Pancreas (tissue), 10 donors: ENCODE data around the gene TMEM101. TPM values are rescaled to one million over a fixed set of nuclear protein-coding genes. Genes with fewer than 3 reads are reported as not detected.

ENCODE experiments used
- ATAC-seq, 4 donors: fragments of 200-7000 bp; cut with Tn5 transposase; one replicate each; pipeline versions ENCODE4 v1.8.0 to v1.9.1; 2020; ENCODE audit warnings: mild to moderate bottlenecking in 4 of 4, moderate library complexity in 4 of 4
- DNase-seq, 6 donors: peaks; one replicate each; pipeline ENCODE4 v3.0.0-alpha.2; 2020
- FAIRE-seq: peaks from 2 replicates; lab custom pipeline; 2012; peaks lifted over from hg19 to GRCh38; lab: Jason Lieb, UNC
- H3K27ac ChIP-seq, 4 donors: fragments of 200-600 bp; sonication (generic); 1 replicate in 3 of 4; 2 replicates in 1 of 4; pipeline versions ENCODE4 v1.5.0 to v1.8.0; 2020
- H3K27me3 ChIP-seq, 4 donors: fragments of 200-600 bp; one replicate each; pipeline ENCODE4 v1.8.0; 2021
- H3K36me3 ChIP-seq, 3 donors: fragments of 200-600 bp; sonication (generic) in 1 of 3; one replicate each; pipeline versions ENCODE4 v1.5.0 to v1.8.0; 2020 to 2021
- H3K4me1 ChIP-seq, 3 donors: fragments of 200-600 bp; one replicate each; pipeline ENCODE4 v1.8.0; 2021
- H3K4me3 ChIP-seq, 4 donors: fragments of 200-600 bp; sonication (generic) in 2 of 4; one replicate each; pipeline versions ENCODE4 v1.5.0 to v1.8.0; 2020 to 2021
- H3K9me3 ChIP-seq, 4 donors: fragments of 200-600 bp; one replicate each; pipeline ENCODE4 v1.8.0; 2021
- CTCF ChIP-seq, 4 donors: fragments of 200-600 bp; sonication (generic) in 3 of 4; IDR thresholded peaks; one replicate each; pipeline versions ENCODE4 v1.5.0 to v1.8.0; 2021; ENCODE audit warnings: antibody characterized with exemption in 4 of 4
- WGBS, 2 donors: extraction: QIAGEN DNeasy Blood & Tissue Kit; methylation state at CpG; one replicate each; pipeline ENCODE4 v1.1.7; 2013; 5-methylcytosine and 5-hydroxymethylcytosine counted together
- intact Hi-C, 3 donors: fragments of 100-400 bp; cut with DNase I; formaldehyde crosslinking; loops; one replicate each; pipeline versions ENCODE4 v1.11.1 to v1.14.2; 2022
- polyA plus RNA-seq, 2 donors: library from polyadenylated mRNA; stranded (reverse); fragments of 200-250 nt; gene quantifications; one replicate each; pipeline ENCODE4 v1.2.3, GENCODE V29; 2013
- total RNA-seq, 6 donors: library from RNA; stranded (reverse); fragmentation: NEBNext Ultra II Directional in 4 of 6; extraction: Animal tissue kit (Norgen Biotek cat#: 25700) in 4 of 6; gene quantifications; one replicate each; pipeline versions ENCODE4 v1.2.1 to v1.2.4, GENCODE V29; 2021 to 2023
- donor health status: healthy with polysubstance abuse.
- donor health status: DM: no; HTN: no; CAD: no; lungs with moderate emphysema.
- donor health status: DM: no; HTN: no; CAD: no.
- donor health status: control.
- donor health status: control.
- donor health status: Bipolar disorder and iron deficiency.
- donor health status: DM: yes; HTN: yes; CAD: no.
- donor health status: DM: no; HTN: no; CAD: no.
- donor health status: DM: no; HTN: no; CAD: no.
- donor health status: DM: yes; HTN: yes; CAD: no.

Gene TMEM101
- total and polyA plus RNA-seq, 8 donors: 14.4 to 22.7 (median 19.6) TPM

DNA sequence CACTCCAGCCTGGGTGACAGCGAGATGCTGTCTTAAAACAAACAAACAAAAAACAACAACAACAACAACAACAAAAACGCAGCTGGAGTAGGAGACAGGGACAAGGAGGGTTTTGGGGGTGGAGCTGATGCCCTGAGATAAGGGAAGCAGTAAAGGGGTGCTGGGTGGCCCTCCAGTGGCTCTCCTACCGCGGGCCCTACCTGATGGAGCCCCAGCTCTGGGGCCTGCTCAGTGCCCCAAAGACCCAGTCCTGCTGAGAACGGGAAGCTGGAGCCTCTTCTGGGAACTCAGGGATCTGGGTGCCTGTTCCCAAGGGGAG, 31.6 kb downstream of the TMEM101 start:
- peaks cover 0 to 9% (median 0%) of the 10 kb centered on the region in 4 donors for H3K27me3 ChIP-seq
- no peaks in the 10 kb centered on the region for H3K9me3 ChIP-seq
- peak in 1 of 4 donors; percentile 42 for ATAC-seq
- TF ChIP-seq CTCF (IDR thresholded peaks at IDR 0.05): no peak
- DNase-seq: no peak
- intact Hi-C loops: no loop called here
- H3K27ac ChIP-seq: no peak overlapping the region
- H3K4me3 ChIP-seq: peak overlapping the region in 2 of 4 donors; percentile 32 to 49
- peaks cover 0 to 5% (median 0%) of the 10 kb centered on the region in 3 donors for H3K4me1 ChIP-seq
- 11 to 29% methylated on average over 5 of the region's 5 CpGs for WGBS, 2 donors
- no peaks in the 10 kb centered on the region for H3K36me3 ChIP-seq
- FAIRE-seq: no peak

DNA sequence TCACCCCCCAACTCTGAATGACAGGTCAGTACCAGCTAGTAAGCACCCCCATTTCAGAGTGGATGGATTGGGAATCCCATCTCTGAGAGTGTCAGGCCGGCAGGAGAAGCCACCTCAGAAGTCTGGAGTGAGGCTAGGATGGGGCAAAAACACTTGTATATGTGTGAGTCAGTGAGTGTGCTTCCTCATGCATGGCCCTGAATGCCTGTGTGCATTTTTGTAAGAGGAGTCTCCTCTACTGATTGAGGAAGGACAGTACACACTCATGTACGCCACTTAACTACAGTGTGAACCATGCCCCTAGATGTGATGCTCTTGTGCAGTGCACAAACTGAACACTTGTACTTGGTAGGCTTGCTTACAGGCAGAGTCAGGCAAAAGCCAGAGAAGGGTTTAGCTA, 32.6 kb downstream of the TMEM101 start:
- no peaks in the 10 kb centered on the region for H3K36me3 ChIP-seq
- no peak overlapping the region for H3K4me3 ChIP-seq
- H3K9me3 ChIP-seq: no peaks in the 10 kb centered on the region
- intact Hi-C loops: no loop called here
- H3K4me1 ChIP-seq: peaks cover 0 to 5% (median 0%) of the 10 kb centered on the region in 3 donors
- FAIRE-seq (no peak), ATAC-seq (no peak), DNase-seq (no peak)
- 74 to 86% methylated on average over 2 of the region's 2 CpGs for WGBS, 2 donors
- no peak overlapping the region for H3K27ac ChIP-seq
- no peak for TF ChIP-seq CTCF (IDR thresholded peaks at IDR 0.05)
- peaks cover 0 to 9% (median 0%) of the 10 kb centered on the region in 4 donors for H3K27me3 ChIP-seq

DNA sequence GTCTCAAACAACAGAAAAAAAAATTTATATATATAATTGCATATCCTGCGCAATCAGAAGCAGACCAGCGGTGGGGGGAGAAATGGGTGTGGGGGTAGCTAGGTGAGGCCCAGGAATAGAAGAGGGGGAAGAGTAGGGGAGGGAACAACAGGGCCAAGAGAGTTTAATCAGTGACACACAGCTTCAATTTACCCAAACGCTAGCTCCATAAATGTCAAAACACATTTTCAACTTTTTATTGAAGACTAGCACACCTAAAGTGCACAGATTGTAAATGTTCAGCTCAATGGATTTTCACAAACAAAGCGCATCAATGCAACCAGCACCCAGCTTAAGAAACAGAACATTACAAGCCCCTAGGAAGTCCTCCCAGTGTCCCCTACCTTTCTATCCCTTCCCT, 35.1 kb downstream of the TMEM101 start:
- intact Hi-C loops: no loop called here
- 77 to 78% methylated on average over 4 of the region's 4 CpGs for WGBS, 2 donors
- no peak for DNase-seq
- no peaks in the 10 kb centered on the region for H3K36me3 ChIP-seq
- no peak for TF ChIP-seq CTCF (IDR thresholded peaks at IDR 0.05)
- no peak overlapping the region for H3K4me3 ChIP-seq
- H3K27ac ChIP-seq: no peak overlapping the region
- no peaks in the 10 kb centered on the region for H3K9me3 ChIP-seq
- FAIRE-seq: no peak
- ATAC-seq: no peak
- H3K4me1 ChIP-seq: peaks cover 0 to 5% (median 0%) of the 10 kb centered on the region in 3 donors
- peaks cover 0 to 9% (median 0%) of the 10 kb centered on the region in 4 donors for H3K27me3 ChIP-seq

DNA sequence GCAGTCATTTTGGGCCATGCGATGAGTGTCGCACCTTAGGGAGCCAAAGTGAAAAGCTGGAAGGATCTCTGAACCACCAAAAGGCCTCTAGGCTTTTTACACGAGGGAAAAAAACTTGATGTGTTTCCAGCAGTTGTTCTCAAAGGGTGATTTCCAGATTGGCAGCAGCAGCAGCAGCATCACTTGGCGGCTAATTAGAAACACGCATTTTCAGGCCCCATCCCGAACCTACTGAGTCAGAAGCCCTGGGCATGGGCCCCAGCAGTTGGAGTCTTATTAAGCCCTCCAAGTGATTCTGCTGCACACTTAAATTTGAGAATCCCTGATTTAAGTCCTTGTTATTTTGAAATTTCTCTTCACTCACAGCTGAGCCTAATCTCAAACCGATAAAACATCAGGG, 35.8 kb downstream of the TMEM101 start:
- intact Hi-C loops: no loop called here
- 80 to 81% methylated on average over 7 of the region's 7 CpGs for WGBS, 2 donors

More for the DNA sequence above, 35.8 kb downstream of the TMEM101 start:
- peaks cover 0 to 4% (median 0%) of the 10 kb centered on the region in 3 donors for H3K4me1 ChIP-seq
- DNase-seq: no peak
- no peak for FAIRE-seq
- no peaks in the 10 kb centered on the region for H3K36me3 ChIP-seq
- no peak overlapping the region for H3K4me3 ChIP-seq
- no peak for ATAC-seq
- H3K9me3 ChIP-seq: no peaks in the 10 kb centered on the region
- no peak overlapping the region for H3K27ac ChIP-seq
- H3K27me3 ChIP-seq: peaks cover 0 to 9% (median 0%) of the 10 kb centered on the region in 4 donors
- TF ChIP-seq CTCF (IDR thresholded peaks at IDR 0.05): no peak
